Nucleus accumbens (tissue), 56 donors: ENCODE measurements around the gene FHL1.

Source experiments
- DNase-seq, 56 donors: peaks; one replicate each; lab custom pipeline; 2025; lab: John Stamatoyannopoulos, UW

Gene FHL1

DNA sequence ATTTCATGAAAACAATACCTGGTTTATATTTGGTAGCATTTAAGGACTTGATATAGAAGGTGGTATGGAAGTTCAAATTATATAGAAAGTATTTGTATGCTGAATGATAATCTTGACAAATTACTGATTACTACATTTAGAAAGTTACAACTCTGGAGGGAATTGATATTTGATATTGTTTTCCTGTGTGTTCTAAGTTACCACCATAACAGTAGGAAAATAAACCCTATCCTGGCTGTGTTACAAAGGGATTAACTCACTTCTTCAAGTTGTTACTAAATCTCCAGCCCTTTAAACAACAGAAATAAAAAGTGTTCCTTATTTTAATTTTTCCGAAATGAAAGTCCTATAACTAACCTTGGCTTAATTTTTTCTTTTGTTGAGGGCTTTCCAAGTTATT, 36.6 kb downstream of the FHL1 start:
- DNase-seq = no peak

DNA sequence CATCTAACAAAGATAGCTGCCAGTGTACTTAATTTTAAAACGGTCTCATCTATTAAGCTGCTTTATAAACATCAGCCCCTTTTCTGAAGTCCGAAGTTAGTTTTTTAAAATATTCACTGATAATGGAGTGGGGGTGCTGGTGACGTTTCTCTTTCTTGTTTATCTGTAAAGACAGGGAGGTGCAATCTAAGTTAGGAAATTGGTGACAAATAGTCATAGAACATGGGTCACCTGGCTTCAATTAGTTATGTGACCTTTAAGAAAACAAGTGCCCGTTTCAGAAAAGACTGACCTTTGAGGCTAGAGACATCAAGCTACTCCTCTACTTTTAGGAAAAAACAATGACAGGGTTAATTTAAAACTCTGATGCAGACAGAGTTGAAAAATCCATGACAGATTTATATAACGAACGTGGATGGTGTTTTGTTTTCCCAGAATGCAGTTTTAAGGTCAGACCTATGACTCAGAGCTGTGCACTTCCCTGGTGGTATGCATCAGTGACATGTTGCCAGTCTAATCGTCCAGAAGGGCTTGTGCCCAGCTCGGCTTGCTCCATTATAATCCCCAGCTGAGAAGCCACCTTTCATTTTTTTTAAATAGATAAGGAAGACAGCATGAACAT, 38.2 kb downstream of the FHL1 start:
- DNase-seq = no peak

DNA sequence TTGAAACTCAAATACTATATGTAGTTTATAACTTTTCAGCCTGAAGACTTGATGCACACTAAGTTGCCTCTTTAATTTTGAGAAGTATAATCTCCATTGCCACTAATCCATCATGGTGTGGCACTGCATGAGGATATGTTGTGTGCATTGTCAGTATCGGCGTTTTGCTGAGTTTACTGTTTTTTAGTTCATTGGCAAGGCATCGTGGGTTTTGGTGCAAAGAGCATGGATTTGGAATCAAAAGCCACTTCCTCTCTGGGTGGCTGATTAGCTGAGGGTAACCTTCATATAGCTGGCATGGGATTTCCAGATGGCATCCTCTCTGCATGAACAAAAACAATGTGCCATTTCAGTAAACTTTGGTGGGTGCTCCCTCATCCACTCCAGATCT, 38.7 kb downstream of the FHL1 start:
- no peak for DNase-seq

DNA sequence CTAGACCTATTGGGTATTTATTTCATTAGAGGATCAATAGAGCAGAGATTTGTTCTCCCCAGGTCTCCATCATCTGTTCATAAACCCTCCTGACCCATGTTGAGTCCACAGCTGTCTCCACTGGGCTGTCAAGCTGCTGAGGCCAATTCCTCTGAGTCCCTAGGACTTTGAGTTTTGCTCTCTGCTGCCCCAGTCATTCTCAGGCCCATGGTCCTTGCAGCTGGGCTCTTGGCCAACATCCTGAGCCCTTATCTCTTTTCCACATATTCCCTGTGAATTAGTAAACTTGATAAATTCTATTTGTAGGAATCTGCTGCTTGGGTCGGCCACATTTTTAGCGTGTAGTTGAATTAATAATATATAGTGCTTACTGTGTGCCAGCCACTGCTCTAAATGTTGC, 41.9 kb downstream of the FHL1 start:
- DNase-seq = no peak

DNA sequence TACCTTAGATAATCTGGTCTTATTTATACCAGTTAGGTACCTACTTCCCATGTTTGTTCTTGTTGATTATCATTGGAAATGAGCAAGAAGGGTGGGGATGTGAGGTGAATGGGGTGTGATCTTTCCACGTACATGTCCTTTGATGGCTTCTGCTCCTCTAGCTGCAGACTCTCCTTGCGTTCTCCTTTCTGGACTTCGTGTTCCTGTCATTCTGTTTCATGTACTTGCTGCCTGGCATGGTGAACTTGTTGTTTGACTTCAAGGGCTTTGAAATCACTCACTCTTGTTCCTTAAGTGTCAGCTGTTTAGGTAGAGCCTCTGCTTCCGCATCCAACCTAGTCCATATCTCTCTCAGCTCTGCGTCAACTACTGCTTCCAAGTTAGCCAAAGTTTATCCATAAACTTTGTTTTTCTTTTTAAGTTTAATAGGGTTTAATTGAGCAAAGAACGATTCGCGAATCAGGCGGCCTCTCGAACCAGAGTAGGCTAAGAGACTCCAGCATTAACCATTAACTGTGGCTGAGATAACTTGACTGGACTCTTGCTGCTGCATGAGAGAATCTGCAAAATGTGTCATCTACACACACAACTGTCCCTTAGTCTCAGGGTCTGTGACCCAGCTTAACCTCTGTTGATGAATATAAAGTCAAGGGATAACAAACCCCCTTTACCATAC, 42.8 kb downstream of the FHL1 start:
- no peak for DNase-seq

DNA sequence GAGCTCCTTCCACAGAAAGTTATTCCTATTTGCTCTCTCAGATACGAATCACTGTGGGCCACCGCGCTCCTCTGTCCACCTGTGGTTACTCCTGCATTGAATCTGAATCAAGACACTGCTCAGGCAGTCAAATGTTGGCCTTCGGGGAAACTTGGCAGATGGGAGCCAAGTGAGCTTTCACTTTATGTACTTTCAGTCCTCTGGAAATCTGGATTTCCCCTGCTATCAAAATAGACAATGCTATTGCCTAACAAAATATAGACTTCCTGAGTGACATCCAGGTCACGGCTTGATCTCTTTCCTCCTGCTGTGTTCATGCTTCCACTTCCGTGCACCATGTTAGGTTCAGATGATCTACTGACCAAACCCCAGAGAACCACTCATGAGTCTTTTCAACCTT, 43.8 kb downstream of the FHL1 start:
- DNase-seq = no peak

DNA sequence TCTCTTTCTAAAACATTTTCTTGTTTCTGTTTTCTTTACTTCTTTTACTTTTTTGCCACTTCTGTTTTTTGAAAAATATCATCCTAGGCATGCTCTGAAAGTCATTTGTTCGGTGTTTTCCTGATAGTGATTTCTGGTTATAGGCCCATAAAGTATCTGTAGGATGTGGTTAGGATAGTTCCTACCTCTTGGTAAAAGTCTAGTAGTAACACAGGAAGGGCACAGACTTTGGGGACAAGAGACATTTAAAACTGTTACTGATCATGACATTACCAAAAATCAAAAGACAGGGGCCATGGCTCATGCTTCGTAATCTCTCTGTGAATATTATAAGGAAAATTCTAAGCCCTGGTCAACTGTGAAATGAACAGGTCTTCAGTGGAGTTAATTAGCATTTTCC, 44.8 kb downstream of the FHL1 start:
- DNase-seq = no peak

DNA sequence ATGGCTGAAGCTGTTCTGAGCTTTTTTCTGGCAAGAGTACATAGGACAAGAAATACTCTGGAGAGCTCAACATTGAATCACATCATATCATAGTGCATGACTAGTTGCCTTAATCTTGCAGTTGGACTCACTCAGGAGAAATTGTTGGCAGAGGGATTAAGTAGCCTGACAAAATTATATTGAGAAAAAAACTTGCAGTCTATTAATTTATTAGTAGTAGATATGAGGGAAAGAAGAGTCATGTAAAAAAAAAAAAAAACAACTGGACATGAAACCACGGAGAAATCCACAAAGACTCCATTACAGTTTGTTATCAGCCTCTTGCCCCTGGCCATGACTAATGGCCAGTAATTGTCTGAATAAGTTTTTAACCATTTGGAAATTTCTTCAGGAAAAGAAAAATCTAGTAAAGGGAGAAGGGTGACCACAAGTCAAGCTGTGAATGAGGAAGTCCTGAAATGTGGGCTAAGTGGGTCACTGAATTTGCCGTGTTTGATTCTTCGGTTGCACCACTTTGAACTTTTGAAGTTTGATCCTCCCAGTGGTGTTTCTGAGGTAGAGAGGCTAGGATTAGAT, 45.6 kb downstream of the FHL1 start:
- DNase-seq = no peak

DNA sequence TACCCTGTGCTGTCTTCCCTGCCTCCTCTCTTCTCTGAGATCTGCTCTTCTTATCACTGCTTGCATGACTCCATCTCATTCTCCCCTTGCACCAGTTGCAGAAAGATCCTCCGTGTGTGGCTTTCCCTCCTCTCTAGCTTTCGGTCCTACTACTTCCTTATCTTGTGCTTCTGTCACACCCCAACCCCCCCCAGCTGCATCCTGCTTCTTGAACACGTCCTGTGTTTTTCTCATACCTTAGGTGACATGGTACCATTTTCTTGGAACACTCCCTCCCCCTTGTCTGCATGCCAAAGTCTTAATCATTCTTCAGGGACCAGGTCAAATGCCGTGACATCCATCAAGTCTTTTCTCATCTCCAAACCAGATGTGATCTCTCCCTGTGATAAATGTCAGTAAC, 46.4 kb downstream of the FHL1 start:
- DNase-seq = no peak

DNA sequence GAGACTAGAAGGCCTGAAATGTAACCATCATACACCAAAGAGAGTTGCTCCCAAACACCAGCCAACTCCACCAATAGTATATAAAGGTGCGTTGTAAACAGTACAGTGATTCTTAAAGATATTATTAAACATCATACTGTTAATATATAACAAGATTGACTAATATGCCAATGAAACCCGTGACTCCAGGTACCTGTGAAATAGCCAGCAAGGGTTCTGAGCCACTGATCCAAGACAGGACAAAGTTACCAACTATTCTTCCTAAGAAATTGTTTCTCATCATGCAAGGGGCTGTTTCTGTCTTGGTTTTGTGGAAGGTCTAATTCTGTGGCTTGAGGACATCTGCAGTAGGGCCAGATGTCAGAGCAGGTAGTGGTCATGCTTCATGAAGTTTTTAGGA, 47.2 kb downstream of the FHL1 start:
- DNase-seq = no peak

DNA sequence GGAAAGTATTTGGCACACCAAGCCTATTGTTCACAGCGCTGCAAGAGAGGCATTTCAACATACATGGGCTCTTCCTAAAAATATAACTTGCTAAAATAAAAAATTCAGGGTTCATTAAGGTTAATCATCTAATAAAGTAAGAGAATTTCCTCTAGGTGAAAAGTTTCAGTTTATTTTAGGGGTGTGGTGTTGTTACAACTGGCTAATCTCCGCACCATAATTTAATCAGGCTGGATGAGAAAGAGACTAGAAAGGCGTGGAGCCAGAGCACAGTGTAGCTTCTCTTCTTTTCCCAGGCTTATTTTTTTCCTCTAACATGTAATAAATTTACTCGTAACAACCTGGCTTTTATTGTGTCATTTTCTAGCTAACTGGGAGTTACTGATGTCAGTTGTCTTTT, 47.9 kb downstream of the FHL1 start:
- DNase-seq = no peak

DNA sequence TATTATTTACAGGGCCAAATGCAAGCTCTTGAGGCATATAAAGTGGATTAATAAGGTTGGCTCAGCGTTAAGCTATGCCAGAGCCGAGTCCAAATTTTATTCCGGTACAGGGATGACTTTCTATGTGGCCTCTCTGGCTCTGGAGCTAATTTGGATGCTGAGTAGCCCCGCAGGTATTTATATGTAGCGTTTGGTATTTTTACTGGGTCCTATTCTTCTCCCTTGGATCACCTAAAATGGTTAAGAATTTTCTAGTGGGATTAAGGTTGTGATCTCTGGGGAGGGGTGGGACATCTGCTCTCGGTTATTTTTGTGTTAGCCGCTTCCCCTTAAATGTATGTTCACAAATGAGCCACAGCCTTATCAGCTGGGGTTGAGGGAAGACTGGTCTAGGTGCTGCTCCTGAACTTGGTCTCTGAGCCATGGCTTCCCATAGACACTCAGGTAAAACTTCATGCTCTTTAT, 49.4 kb downstream of the FHL1 start:
- DNase-seq = no peak

DNA sequence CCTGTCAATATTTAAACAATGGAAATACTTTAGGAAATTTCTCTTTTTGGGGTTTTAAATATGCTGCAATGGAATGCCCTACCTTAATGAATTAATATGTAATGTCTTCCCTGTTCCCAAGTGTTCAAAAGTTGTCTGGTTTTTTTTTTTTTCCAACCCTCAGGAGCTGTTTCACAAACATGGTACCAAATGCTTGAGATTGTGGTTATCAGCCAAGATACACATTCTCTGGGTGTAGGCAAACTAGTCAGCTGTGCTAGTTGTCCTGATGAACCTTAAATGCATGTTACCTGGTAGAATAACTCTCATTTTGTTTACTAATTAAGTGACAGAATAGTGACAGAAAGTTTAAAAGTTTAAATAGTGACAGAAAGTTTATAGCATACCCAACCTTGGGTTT, 50.7 kb downstream of the FHL1 start:
- DNase-seq = no peak

DNA sequence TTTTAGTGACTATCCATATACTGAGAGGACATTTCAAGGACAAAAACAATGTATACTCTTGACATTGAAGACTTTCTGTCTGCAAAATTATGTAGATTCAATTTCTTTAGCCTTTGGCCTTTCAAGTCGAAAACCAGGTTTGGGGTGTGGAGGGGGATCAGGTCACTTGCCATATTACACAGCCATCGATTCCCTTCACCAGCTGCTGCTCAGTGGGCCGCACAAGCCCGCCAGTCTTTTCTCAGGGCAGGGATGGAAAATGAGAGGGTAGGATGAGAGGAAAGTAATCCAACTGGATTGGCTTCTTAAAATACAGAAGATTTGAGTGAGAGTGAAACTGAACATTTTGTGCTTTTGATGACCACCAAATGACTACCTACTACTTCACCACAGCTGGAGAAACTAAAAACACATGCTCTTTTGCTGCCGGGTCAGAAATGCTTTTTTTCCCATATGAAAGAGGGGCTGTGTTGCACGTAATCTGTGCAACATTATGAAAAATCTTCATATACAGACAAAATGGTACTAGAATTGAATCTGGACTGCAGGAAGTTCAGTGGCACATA, 51.4 kb downstream of the FHL1 start:
- no peak for DNase-seq

DNA sequence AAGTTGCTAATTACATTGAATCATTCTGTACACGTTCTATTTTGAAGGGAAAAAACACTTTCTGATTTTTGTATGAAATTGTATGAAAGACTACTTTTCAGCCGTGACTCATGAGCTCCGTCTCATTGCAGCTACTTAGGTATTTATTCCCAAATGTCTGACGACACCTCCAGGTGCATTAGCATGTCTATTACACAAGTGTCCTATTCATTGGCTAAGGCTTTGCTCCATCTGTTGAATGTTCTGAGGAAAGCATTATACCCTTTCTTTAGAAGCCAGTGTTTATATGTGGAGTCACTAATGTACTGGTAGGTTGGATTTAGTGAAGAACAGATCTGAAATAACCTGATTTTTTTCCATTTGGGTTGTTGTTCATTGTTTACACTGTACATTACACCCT, 52.0 kb downstream of the FHL1 start:
- no peak for DNase-seq

DNA sequence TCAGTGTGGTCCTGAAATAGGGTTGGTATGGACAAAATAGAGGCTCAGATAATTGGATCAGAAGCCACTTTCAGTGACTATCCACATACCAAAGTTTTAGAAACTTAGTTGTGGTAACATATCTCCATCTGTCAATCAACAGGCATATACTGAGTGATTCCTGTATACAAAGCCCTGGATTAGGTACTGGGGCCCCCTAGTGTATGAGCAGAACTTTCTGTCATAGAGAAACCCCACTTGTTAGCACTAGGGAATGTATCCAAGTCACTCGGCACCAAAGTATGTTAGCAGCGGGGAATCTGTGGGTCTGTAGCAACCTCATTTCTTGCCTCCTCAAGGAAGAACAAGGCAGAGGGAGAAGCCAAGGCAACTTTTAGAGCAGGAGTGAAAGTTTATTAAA, 53.1 kb downstream of the FHL1 start:
- no peak for DNase-seq

DNA sequence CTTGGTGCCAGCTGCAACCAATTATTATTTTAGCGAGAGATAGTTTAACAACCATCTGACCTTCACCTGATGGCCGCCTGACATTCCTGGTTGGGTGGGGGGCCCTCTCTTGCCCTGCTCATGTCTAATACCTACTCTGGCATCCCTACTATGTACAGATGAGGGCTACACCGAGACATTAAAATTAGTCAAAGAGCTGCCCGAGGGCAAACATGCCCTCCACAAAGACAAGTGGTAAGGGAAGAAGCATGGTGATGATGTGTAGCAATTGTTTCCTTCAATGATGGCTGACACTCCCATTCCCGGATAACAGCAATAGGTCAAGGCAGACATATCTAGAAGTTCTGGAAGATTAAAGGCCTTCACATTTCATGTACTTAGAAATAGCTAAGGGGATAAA, 54.3 kb downstream of the FHL1 start:
- no peak for DNase-seq

DNA sequence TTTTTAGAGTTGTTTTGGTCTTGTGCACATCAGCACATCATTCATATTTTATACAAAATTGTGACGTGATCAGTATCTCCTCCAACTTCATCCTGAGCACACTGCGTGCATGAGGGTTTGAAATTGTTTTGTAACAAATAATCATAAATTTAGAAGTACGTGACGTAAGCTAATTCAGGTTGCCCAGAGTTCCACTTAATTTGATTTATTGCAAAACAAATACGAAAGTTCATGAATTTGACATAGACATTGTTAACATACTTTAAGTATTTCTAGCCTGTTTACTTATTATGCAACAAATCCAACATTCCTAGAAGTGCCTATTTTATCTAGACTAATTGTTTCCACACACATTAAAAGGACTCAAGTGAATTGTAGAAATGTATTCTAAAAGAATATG, 55.6 kb downstream of the FHL1 start:
- no peak for DNase-seq

DNA sequence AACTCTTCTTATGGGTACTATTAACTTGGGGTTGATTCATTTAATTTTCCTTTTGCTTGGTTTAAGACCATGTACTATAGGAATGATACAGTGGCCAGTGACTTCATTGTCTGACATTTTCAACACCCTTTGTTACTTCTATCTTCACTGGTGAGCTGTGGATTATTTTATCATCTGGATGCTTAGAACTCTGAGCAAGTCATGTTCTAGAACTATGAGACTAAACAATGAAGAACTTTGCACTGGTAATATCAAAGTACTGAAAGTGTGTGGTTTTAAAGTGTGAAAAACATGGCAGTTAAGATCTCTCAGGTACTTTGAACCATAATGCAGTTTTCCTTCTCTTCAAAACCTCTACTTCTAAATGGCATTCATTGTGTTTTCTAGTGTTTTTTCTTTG, 56.1 kb downstream of the FHL1 start:
- no peak for DNase-seq

DNA sequence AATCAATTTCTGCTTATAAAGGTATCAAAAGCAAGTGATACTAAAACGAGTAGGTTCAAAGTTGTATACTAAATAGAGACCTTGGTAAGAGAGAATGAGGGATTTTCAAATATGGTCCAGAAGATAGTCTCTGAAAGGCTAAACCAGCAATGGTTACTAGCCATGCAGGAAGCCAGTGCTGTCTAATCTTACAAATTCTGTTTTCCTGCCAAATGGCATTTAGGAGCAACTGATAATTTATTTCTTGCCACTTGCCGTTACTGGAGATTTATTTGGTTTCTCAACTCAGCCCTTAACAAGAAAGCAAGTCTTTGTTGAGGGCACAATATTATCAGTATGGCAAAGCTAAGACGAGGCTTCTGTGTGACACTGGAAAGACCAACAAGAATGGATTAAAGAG, 56.6 kb downstream of the FHL1 start:
- DNase-seq = no peak

DNA sequence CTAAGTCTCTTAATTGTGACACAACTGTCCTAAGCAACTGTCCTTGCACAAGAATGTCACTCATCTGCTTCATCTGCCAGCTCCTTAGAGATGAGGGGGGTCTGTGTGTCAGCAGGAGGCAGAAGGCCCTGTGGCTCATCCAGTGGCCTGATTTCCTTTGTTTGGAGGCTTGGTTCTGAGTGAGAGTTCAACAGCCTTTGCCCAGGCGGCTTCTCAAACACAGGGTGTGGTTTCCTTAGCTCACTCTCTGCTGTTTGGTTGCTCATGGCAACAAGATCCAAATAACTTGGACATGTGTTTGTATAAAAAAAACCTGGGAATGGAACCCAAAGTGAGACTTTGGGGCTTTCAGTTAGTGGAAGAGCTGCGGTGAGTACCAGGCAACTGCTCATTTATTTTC, 57.2 kb downstream of the FHL1 start:
- DNase-seq = peak in 1 of 56 donors; percentile 1

DNA sequence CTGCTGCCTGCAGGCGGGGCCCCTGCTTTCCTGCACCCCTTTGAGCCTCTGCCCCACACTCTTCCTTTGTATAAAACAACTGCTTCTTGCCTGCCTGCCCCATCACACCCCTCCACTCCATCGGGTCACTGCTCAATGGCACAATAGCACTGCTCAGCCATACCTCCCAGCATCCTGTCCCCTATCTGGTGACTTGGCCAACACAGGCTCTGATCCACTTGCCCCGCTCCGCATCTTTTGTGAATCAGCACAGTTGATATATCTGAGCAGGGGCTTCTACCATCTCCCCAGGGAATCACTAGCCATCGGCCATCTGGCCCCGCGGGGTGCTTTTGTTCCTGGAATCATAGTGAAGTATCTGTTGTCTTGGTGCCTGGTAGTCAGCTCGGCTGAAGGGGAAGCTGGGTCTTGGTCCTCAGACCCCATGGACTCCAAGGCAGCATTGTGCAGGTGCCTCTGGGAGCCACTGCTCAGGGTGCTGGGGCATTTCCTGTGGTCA, 58.6 kb downstream of the FHL1 start:
- DNase-seq = no peak
